Heart right ventricle (tissue), 16 donors: ENCODE data around the gene FHIT. TPM values are rescaled to one million over a fixed set of nuclear protein-coding genes. Genes with fewer than 3 reads are reported as not detected.

Source experiments
- ATAC-seq, 8 donors: fragments of 200-7000 bp; cut with Tn5 transposase; one replicate each; pipeline ENCODE4 v1.9.1; 2020; ENCODE audit warnings: mild to moderate bottlenecking in 8 of 8, moderate library complexity in 8 of 8, moderate number of reproducible peaks in 1 of 8
- DNase-seq, 2 donors: peaks; one replicate each; pipeline ENCODE4 v3.0.0-alpha.2; 2020
- H3K27ac ChIP-seq, 10 donors: fragments of 200-600 bp; sonication (generic) in 2 of 10; one replicate each; pipeline versions ENCODE4 v1.5.0 to v1.8.0; 2020 to 2022; ENCODE audit warnings: mild to moderate bottlenecking in 3 of 10
- H3K27me3 ChIP-seq, 7 donors: fragments of 200-600 bp; one replicate each; pipeline ENCODE4 v1.8.0; 2021 to 2022; ENCODE audit warnings: mild to moderate bottlenecking in 2 of 7
- H3K36me3 ChIP-seq, 9 donors: fragments of 200-600 bp; sonication (generic) in 1 of 9; one replicate each; pipeline versions ENCODE4 v1.5.0 to v1.8.0; 2020 to 2022; ENCODE audit warnings: mild to moderate bottlenecking in 2 of 9
- H3K4me1 ChIP-seq, 9 donors: fragments of 200-600 bp; sonication (generic) in 1 of 9; one replicate each; pipeline versions ENCODE4 v1.5.0 to v1.8.0; 2020 to 2022; ENCODE audit warnings: mild to moderate bottlenecking in 4 of 9
- H3K4me3 ChIP-seq, 10 donors: fragments of 200-600 bp; sonication (generic) in 2 of 10; one replicate each; pipeline versions ENCODE4 v1.5.0 to v1.8.0; 2020 to 2022; ENCODE audit warnings: mild to moderate bottlenecking in 7 of 10, moderate library complexity in 2 of 10
- H3K9me3 ChIP-seq, 11 donors: fragments of 200-600 bp in 10 of 11; sonication (generic) in 2 of 11; one replicate each; pipeline versions ENCODE4 v1.5.0 to v1.8.0; 2013 to 2022; ENCODE audit warnings: mild to moderate bottlenecking in 2 of 11, control low read depth in 1 of 11, moderate library complexity in 1 of 11
- WGBS, 2 donors: extraction: QIAGEN DNeasy Blood & Tissue Kit; methylation state at CpG; one replicate each; pipeline ENCODE4 v1.1.7; 2013; ENCODE audit warnings: inconsistent platforms in 1 of 2; 5-methylcytosine and 5-hydroxymethylcytosine counted together
- intact Hi-C, 10 donors: fragments of 100-400 bp; cut with DNase I; formaldehyde crosslinking; loops; one replicate each; pipeline versions ENCODE4 v1.11.1 to v1.14.2; 2022
- polyA plus RNA-seq, 2 donors: library from polyadenylated mRNA; stranded (reverse); fragments of 200-250 nt; gene quantifications; one replicate each; pipeline ENCODE4 v1.2.3, GENCODE V29; 2013
- total RNA-seq, 10 donors: library from RNA; stranded (reverse); fragmentation: NEBNext Ultra II Directional in 3 of 10; extraction: Animal tissue kit (Norgen Biotek cat#: 25700) in 3 of 10; gene quantifications; one replicate each; pipeline versions ENCODE4 v1.2.1 to v1.2.4, GENCODE V29; 2021 to 2023
- TF ChIP-seq, protein P1 (sequence below), 9 donors: fragments of 200-600 bp; sonication (generic) in 2 of 9; IDR thresholded peaks; one replicate each; pipeline versions ENCODE4 v1.5.0 to v1.8.0; 2021 to 2022; ENCODE audit warnings: antibody characterized with exemption in 9 of 9, mild to moderate bottlenecking in 5 of 9, moderate library complexity in 1 of 9
- donor health status: Arrhythmogenic right ventricular cardiomyopathy.
- donor health status: ischemic (EF 13 %, LVEDD 7.1; RV severe dilation, severe dysfunction).
- donor health status: healthy with polysubstance abuse.
- donor health status: DM: no; HTN: yes; CAD: no.
- donor health status: DM: no; HTN: no; CAD: no.
- donor health status: ischemic (EF 25% LVEDD 6.9; RV normal size, moderate dysfunction).
- donor health status: ischemic (EF 25% LVEDD 5.7; RV mildly dilated, moderate dysfunction).
- donor health status: healthy.
- donor health status: DM: yes; HTN: yes; CAD: no.
- donor health status: Ischemic cardiomyopathy.
- donor health status: ischemic (EF 35%, LVEDD 5.7; RV mildly dilated, moderate dysfunction).
- donor health status: nonischemic (EF 11% LVEDD 7.7; RV severe dilation, severe dysfunction).
- donor health status: DM: yes; HTN: yes; CAD: no.
- donor health status: PGD.
- donor health status: ischemic (EF 29% LVEDD 5.4; RV normal size, mild dysfunction).
- donor health status: nonischemic (EF 23%, LVEDD 6.1; RV moderate dilation, normal function).

FHIT gene
- total and polyA plus RNA-seq, 12 donors = 4.7 to 25.5 (median 18.3) TPM

DNA sequence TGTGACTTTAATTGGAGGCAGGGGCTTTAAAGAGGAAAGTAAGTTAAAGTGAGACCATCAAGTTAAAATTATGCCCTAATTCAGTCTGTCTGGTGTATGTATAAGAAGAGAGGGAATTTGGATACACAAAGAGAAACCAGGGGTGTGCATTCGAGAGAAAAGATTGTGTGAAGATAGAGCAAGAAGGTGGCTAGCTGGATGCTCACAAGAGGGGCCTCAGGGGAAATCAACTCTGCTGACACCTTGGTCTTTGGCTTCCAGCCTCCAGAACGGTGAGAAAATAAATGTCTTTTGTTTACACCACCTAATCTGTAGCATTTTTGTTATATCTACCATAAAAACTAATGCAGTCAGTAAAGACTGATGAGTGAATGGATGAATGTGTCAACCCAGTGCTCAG is 1294.1 kb downstream of the FHIT start:
- no peaks in the 10 kb centered on the region for H3K36me3 ChIP-seq
- DNase-seq (no peak), ATAC-seq (no peak)
- intact Hi-C loops = no loop called here
- H3K4me3 ChIP-seq = no peak overlapping the region
- no peaks in the 10 kb centered on the region for H3K4me1 ChIP-seq
- TF ChIP-seq, protein P1, sequence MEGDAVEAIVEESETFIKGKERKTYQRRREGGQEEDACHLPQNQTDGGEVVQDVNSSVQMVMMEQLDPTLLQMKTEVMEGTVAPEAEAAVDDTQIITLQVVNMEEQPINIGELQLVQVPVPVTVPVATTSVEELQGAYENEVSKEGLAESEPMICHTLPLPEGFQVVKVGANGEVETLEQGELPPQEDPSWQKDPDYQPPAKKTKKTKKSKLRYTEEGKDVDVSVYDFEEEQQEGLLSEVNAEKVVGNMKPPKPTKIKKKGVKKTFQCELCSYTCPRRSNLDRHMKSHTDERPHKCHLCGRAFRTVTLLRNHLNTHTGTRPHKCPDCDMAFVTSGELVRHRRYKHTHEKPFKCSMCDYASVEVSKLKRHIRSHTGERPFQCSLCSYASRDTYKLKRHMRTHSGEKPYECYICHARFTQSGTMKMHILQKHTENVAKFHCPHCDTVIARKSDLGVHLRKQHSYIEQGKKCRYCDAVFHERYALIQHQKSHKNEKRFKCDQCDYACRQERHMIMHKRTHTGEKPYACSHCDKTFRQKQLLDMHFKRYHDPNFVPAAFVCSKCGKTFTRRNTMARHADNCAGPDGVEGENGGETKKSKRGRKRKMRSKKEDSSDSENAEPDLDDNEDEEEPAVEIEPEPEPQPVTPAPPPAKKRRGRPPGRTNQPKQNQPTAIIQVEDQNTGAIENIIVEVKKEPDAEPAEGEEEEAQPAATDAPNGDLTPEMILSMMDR (IDR thresholded peaks at IDR 0.05) = no peak
- WGBS, 2 donors = 71% methylated on average over 2 of the region's 2 CpGs
- no peak overlapping the region for H3K27ac ChIP-seq
- peaks cover 0 to 6% (median 0%) of the 10 kb centered on the region in 7 donors for H3K27me3 ChIP-seq
- peaks cover 0 to 5% (median 0%) of the 10 kb centered on the region in 11 donors for H3K9me3 ChIP-seq

DNA sequence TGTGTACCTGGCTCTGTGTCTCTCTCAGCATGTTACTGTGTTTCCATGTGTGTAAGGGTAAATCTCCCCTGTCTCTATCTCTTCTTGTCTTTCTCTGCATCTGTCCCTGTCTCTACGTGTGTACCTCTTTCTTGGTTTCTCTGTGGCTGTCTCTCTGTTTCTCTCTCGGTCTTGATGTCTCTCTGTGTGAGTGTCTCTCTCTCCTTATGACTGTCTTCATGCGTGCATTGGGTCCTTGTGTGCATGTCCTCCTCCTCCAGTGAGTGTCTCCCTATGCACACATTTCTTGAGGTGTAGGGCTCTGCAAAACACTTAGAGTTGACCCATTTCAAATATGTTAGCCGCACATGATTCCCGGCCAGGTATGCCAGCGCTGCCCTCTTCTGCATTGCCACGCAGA is 1298.1 kb downstream of the FHIT start:
- H3K9me3 ChIP-seq = no peaks in the 10 kb centered on the region
- peaks cover 0 to 6% (median 0%) of the 10 kb centered on the region in 7 donors for H3K27me3 ChIP-seq
- 92 to 94% methylated on average over 7 of the region's 7 CpGs for WGBS, 2 donors
- ATAC-seq = no peak
- no peaks in the 10 kb centered on the region for H3K36me3 ChIP-seq
- intact Hi-C loops = no loop called here
- H3K4me3 ChIP-seq = no peak overlapping the region
- H3K4me1 ChIP-seq = no peaks in the 10 kb centered on the region
- DNase-seq = no peak
- H3K27ac ChIP-seq = no peak overlapping the region
- TF ChIP-seq, protein P1 (IDR thresholded peaks at IDR 0.05) = no peak

DNA sequence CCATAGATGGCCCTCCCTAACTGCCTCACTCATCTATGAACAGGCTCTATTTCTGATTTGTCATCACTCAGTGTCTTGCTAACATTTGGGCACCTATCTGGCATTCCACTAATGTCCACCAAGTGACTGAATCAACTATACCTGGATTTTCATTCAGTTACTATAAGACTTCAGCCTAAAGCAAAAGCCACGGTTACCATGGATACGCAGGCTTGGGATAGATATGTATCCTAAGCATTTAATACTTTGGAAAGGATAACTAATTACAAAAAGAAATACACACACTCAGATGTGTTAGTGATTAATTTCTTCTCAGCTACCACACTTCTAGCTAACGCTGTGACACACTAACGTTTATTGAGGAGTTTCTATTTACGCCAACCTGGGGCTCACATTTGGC is 1301.9 kb downstream of the FHIT start:
- intact Hi-C loops = no loop called here
- H3K9me3 ChIP-seq = peaks cover 0 to 12% (median 0%) of the 10 kb centered on the region in 11 donors
- ATAC-seq (no peak), DNase-seq (no peak)
- no peaks in the 10 kb centered on the region for H3K4me1 ChIP-seq
- 75 to 82% methylated on average over 5 of the region's 5 CpGs for WGBS, 2 donors
- TF ChIP-seq, protein P1 (IDR thresholded peaks at IDR 0.05) = no peak
- peaks cover 0 to 6% (median 0%) of the 10 kb centered on the region in 7 donors for H3K27me3 ChIP-seq
- H3K36me3 ChIP-seq = no peaks in the 10 kb centered on the region
- H3K27ac ChIP-seq = no peak overlapping the region
- no peak overlapping the region for H3K4me3 ChIP-seq

DNA sequence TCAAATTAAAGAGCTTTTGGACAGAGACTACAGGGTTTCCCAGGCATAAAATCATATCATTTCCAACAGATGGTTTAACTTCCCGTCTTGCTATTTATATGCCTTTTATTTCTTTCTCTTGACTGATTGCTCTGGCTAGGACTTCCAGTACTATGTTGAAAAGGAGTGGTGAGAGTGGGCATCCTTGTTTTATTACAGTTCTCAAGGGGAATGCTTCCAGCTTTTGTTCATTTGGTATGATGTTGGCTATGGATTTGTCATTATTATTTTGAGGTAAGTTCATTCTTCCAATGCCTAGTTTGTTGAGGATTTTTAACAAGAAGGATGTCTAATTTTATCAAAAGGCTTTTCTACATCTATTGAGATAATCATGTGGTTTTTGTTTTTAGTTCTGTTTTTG is 1304.9 kb downstream of the FHIT start:
- Histone ChIP-seq H3K4me3 (no peak overlapping the region), H3K4me1 (no peaks in the 10 kb centered on the region), H3K27me3 (no peaks in the 10 kb centered on the region), H3K36me3 (no peaks in the 10 kb centered on the region), H3K27ac (no peak overlapping the region), H3K9me3 (peaks cover 0 to 12% (median 0%) of the 10 kb centered on the region in 11 donors)
- TF ChIP-seq, protein P1 (IDR thresholded peaks at IDR 0.05) = no peak
- 60 to 66% methylated on average over 1 of the region's 1 CpG for WGBS, 2 donors
- intact Hi-C loops = no loop called here
- ATAC-seq (no peak), DNase-seq (no peak)
